T-helper 2 cell (primary cell): Measurements from ENCODE around the gene TAS1R2.
"Not testable (repeated sequence)": the region's sequence is repeated elsewhere in the genome, so short reads cannot be mapped to it uniquely, and the experiment has no call there.

Experiments
- DNase-seq, 5 experiments: peaks; one replicate each; pipeline versions ENCODE4 v3.0.0 to v3.0.0-alpha.2; 2012 to 2022

The TAS1R2 gene

GRCh38 chr1:18883636-18884418, 24.4 kb upstream of the TAS1R2 start:
- peak; percentile 27 to 66 (median 57) for DNase-seq

GRCh38 chr1:18883079-18883478, 23.6 kb upstream of the TAS1R2 start:
- DNase-seq: no peak

GRCh38 chr1:18882486-18882885, 23.0 kb upstream of the TAS1R2 start:
- DNase-seq: no peak

GRCh38 chr1:18881642-18882431, 22.4 kb upstream of the TAS1R2 start:
- DNase-seq: no peak

- no peak for DNase-seq
Observed at GRCh38 chr1:18881164-18881563, 21.7 kb upstream of the TAS1R2 start.

- no peak for DNase-seq
Observed at GRCh38 chr1:18880585-18880984, 21.1 kb upstream of the TAS1R2 start.

GRCh38 chr1:18879791-18880309, 20.4 kb upstream of the TAS1R2 start:
- DNase-seq: no peak

- DNase-seq: no peak
Observed at GRCh38 chr1:18879215-18879790, 19.8 kb upstream of the TAS1R2 start.

- no peak for DNase-seq
Observed at GRCh38 chr1:18878538-18879214, 19.2 kb upstream of the TAS1R2 start.

- DNase-seq: no peak
Observed at GRCh38 chr1:18877282-18877681, 17.8 kb upstream of the TAS1R2 start.

GRCh38 chr1:18876210-18876609, 16.8 kb upstream of the TAS1R2 start:
- no peak for DNase-seq

GRCh38 chr1:18875796-18876128, 16.3 kb upstream of the TAS1R2 start:
- DNase-seq: no peak

GRCh38 chr1:18875107-18875795, 15.8 kb upstream of the TAS1R2 start:
- DNase-seq: peak; percentile 17 to 75 (median 52)

GRCh38 chr1:18874600-18874999, 15.1 kb upstream of the TAS1R2 start:
- DNase-seq: no peak

GRCh38 chr1:18874036-18874435, 14.6 kb upstream of the TAS1R2 start:
- no peak for DNase-seq

- DNase-seq: no peak
Observed at GRCh38 chr1:18872071-18872611, 12.7 kb upstream of the TAS1R2 start.

GRCh38 chr1:18871401-18872070, 12.1 kb upstream of the TAS1R2 start:
- no peak for DNase-seq

GRCh38 chr1:18870957-18871356, 11.5 kb upstream of the TAS1R2 start:
- DNase-seq: no peak

GRCh38 chr1:18870595-18870865, 11.1 kb upstream of the TAS1R2 start:
- DNase-seq: not testable (repeated sequence)

- no peak for DNase-seq
Observed at GRCh38 chr1:18869847-18870594, 10.6 kb upstream of the TAS1R2 start.
